Hepatocyte (in vitro differentiated cells): ENCODE data around the gene BRINP3. TPM values are rescaled to one million over a fixed set of nuclear protein-coding genes. Genes with fewer than 3 reads are reported as not detected.
A peak's percentile ranks its signal among the peaks of the same experiment; 100 is the strongest.

Source experiments
- DNase-seq: peaks from one replicate; pipeline ENCODE4 v3.0.0-alpha.2; 2016; ENCODE audit warnings: low spot score
- H2AFZ ChIP-seq: fragments of 200-600 bp; sonication (generic); 2 replicates; pipeline ENCODE4 v1.6.0; 2016; ENCODE audit warnings: antibody characterized with exemption, mild to moderate bottlenecking
- H3K27ac ChIP-seq: fragments of 200-600 bp; sonication (generic); 2 replicates; pipeline ENCODE4 v1.5.1; 2016; ENCODE audit warnings: mild to moderate bottlenecking
- H3K27me3 ChIP-seq: fragments of 200-600 bp; sonication (generic); 2 replicates; pipeline ENCODE4 v1.6.1; 2016
- H3K36me3 ChIP-seq: fragments of 200-600 bp; sonication (generic); replicated peaks from 2 replicates; pipeline ENCODE4 v1.5.1; 2016; ENCODE audit warnings: low read depth; ENCODE audit not compliant: insufficient read depth
- H3K4me1 ChIP-seq: fragments of 200-600 bp; sonication (generic); 2 replicates; pipeline ENCODE4 v1.5.1; 2016; ENCODE audit warnings: mild to moderate bottlenecking, moderate library complexity; ENCODE audit not compliant: insufficient read depth
- H3K4me2 ChIP-seq: fragments of 200-600 bp; sonication (generic); 2 replicates; pipeline ENCODE4 v1.6.0; 2016
- H3K4me3 ChIP-seq: fragments of 200-600 bp; sonication (generic); 2 replicates; pipeline ENCODE4 v1.5.1; 2016; ENCODE audit warnings: mild to moderate bottlenecking
- H3K79me2 ChIP-seq: fragments of 200-600 bp; sonication (generic); 2 replicates; pipeline ENCODE4 v1.6.0; 2017; ENCODE audit warnings: mild to moderate bottlenecking
- H3K9me2 ChIP-seq: fragments of 200-600 bp; sonication (generic); replicated peaks from 2 replicates; pipeline ENCODE4 v1.6.0; 2017; ENCODE audit warnings: mild to moderate bottlenecking; ENCODE audit not compliant: insufficient read depth
- H3K9me3 ChIP-seq: fragments of 200-600 bp; sonication (generic); 2 replicates; pipeline ENCODE4 v1.5.1; 2016; ENCODE audit warnings: low read depth, mild to moderate bottlenecking
- H4K20me1 ChIP-seq: fragments of 200-600 bp; sonication (generic); 2 replicates; pipeline ENCODE4 v1.6.0; 2016; ENCODE audit warnings: mild to moderate bottlenecking; ENCODE audit not compliant: insufficient read depth, poor library complexity, severe bottlenecking
- EZH2 ChIP-seq: fragments of 200-600 bp; sonication (generic); IDR thresholded peaks from 2 replicates; pipeline ENCODE4 v1.6.1; 2016; ENCODE audit warnings: antibody characterized with exemption, mild to moderate bottlenecking, borderline replicate concordance
- EZH2phosphoT487 ChIP-seq: fragments of 200-600 bp; sonication (generic); IDR thresholded peaks from one replicate; pipeline ENCODE4 v1.6.1; 2018; ENCODE audit warnings: antibody characterized with exemption, mild to moderate bottlenecking, low read depth, moderate library complexity; ENCODE audit not compliant: unreplicated experiment, severe bottlenecking
- WGBS: methylation state at CpG from one replicate; pipeline ENCODE4 v1.1.6; 2016; ENCODE audit warnings: low lambda C conversion rate; ENCODE audit errors: missing lambda C conversion rate; 5-methylcytosine and 5-hydroxymethylcytosine counted together
- polyA plus RNA-seq: library from polyadenylated mRNA; unstranded; fragments of >200 nt; fragmentation: Nextera tagmentation; extraction: Ambion mirVana; gene quantifications from 2 replicates; pipeline ENCODE4 v1.2.1, GENCODE V29; 2016
- total RNA-seq: library from RNA; depleted of rRNA; stranded (reverse); fragments of >200 nt; gene quantifications from 2 replicates; pipeline ENCODE4 v1.2.3, GENCODE V29; 2014
- TF ChIP-seq, protein P1 (sequence below): fragments of 200-600 bp; sonication (generic); IDR thresholded peaks from 2 replicates; pipeline ENCODE4 v1.5.1; 2016; ENCODE audit warnings: antibody characterized with exemption, mild to moderate bottlenecking; ENCODE audit not compliant: poor library complexity

The BRINP3 gene
- total and polyA plus RNA-seq, 2 experiments from 2014 or later = 15.3 to 37.9 TPM

DNA sequence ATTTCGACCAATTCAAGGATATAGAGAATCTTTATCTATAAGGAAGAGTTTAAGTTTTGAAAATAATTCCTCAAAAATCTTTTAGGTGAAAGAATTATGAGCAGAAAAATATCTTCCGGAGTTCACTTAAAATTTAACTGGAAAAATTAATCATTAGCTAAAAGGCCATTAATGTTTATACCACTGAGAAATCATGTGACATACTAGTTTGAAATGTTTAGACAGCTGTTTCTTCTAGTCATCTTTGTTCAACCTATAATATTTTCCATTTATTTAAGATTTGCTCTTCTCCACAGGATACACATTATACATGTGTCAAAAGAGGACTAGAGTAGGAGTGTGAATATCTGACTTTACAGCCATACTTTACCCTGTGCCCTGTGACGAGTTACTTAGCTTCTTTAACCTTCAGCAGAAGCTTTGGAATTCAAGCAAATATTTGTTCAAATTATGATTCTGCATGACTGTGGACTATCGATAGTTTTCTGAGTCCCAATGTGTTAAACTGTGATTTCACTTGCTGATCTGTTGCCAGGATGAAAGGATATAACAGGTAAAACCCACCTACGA, 374.8 kb downstream of the BRINP3 start:
- H4K20me1 ChIP-seq = no peaks in the 10 kb centered on the region
- TF ChIP-seq EZH2 (no peak), EZH2phosphoT487 (no peak)
- TF ChIP-seq, protein P1, sequence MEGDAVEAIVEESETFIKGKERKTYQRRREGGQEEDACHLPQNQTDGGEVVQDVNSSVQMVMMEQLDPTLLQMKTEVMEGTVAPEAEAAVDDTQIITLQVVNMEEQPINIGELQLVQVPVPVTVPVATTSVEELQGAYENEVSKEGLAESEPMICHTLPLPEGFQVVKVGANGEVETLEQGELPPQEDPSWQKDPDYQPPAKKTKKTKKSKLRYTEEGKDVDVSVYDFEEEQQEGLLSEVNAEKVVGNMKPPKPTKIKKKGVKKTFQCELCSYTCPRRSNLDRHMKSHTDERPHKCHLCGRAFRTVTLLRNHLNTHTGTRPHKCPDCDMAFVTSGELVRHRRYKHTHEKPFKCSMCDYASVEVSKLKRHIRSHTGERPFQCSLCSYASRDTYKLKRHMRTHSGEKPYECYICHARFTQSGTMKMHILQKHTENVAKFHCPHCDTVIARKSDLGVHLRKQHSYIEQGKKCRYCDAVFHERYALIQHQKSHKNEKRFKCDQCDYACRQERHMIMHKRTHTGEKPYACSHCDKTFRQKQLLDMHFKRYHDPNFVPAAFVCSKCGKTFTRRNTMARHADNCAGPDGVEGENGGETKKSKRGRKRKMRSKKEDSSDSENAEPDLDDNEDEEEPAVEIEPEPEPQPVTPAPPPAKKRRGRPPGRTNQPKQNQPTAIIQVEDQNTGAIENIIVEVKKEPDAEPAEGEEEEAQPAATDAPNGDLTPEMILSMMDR = no peak
- H3K27ac ChIP-seq = peak overlapping the region; percentile 84
- peaks cover 14% of the 10 kb centered on the region for H3K4me1 ChIP-seq
- no peaks in the 10 kb centered on the region for H3K9me2 ChIP-seq
- DNase-seq = no peak
- no peaks in the 10 kb centered on the region for H3K27me3 ChIP-seq
- no peaks in the 10 kb centered on the region for H3K79me2 ChIP-seq
- H3K4me2 ChIP-seq = peak overlapping the region; percentile 43
- H3K36me3 ChIP-seq = no peaks in the 10 kb centered on the region
- peak overlapping the region; percentile 19 for H2AFZ ChIP-seq
- H3K9me3 ChIP-seq = no peaks in the 10 kb centered on the region
- 60% methylated on average over 5 of the region's 5 CpGs for WGBS
- no peak overlapping the region for H3K4me3 ChIP-seq

DNA sequence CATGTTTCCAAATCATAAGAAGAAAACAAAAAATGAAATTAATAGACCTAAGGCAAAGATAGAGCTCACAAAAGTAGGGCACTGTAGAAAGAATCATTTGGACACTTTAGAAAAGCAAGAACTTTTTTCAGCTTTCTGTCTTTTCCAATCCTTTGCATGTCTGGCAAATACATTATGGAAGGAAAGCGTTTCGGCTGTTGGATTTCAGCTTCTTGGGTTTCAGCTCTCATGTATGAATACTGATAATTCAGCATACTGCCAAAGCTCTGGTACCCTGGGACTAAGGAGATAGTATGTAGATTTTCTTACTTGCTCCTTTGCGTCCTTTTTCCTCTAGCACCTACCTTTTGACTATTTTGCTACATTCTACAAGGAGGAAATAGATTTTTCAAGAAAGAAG, 375.9 kb downstream of the BRINP3 start:
- no peaks in the 10 kb centered on the region for H3K27me3 ChIP-seq
- H2AFZ ChIP-seq = no peak overlapping the region
- TF ChIP-seq, protein P1 = no peak
- TF ChIP-seq EZH2 = no peak
- no peak for TF ChIP-seq EZH2phosphoT487
- H3K36me3 ChIP-seq = no peaks in the 10 kb centered on the region
- peaks cover 14% of the 10 kb centered on the region for H3K4me1 ChIP-seq
- H4K20me1 ChIP-seq = no peaks in the 10 kb centered on the region
- no peak for DNase-seq
- no peak overlapping the region for H3K4me2 ChIP-seq
- H3K27ac ChIP-seq = peak overlapping the region; percentile 84
- no peak overlapping the region for H3K4me3 ChIP-seq
- no peaks in the 10 kb centered on the region for H3K9me3 ChIP-seq
- no peaks in the 10 kb centered on the region for H3K79me2 ChIP-seq
- no peaks in the 10 kb centered on the region for H3K9me2 ChIP-seq
- WGBS = 86% methylated on average over 3 of the region's 3 CpGs

DNA sequence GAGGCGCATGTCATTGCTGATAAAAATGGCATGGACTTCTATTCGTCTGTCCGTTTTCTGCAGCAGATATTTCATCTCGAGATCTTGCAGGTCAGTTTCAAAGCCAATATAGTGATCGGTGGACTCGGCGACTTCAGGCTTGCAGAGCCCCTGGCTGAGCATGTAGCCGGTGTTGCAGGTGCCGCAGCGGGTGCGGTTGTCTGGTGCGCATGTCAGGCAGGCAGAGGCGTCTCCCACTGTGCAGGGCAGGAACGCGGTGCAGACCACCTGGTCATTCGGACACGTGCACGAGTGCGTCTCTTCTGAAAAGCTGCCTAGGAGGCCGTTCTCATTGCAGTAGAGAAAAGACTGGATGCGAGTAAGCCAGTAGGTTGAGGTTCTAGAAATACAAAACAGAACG, 378.9 kb downstream of the BRINP3 start:
- Histone ChIP-seq H3K79me2 (no peaks in the 10 kb centered on the region), H3K9me2 (no peaks in the 10 kb centered on the region), H3K36me3 (no peaks in the 10 kb centered on the region), H3K27ac (no peak overlapping the region), H3K4me1 (peaks cover 5% of the 10 kb centered on the region), H3K4me3 (no peak overlapping the region), H3K27me3 (no peaks in the 10 kb centered on the region), H2AFZ (no peak overlapping the region), H4K20me1 (no peaks in the 10 kb centered on the region), H3K4me2 (no peak overlapping the region), H3K9me3 (no peaks in the 10 kb centered on the region)
- 96% methylated on average over 22 of the region's 22 CpGs for WGBS
- DNase-seq = no peak
- no peak for TF ChIP-seq EZH2phosphoT487
- TF ChIP-seq EZH2 = no peak
- TF ChIP-seq, protein P1 = no peak

DNA sequence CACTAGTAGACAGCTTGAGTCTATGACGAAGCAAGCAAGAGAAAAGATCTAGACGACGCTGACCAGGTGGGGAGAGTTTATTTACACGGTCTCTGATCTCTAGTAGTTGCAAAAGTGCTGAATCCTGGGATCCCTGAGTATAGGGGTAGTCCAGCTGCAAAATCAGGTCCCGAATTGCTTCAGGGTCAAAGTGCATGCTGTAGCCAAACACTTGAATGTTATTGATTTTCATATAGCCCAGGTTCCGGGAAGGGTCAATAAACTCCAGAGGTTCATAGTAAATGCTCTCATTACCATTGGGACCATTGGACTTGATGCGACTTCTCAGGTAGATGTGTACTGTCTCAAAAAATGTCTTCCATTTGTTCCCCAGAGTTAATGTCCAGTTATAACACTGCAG, 379.6 kb downstream of the BRINP3 start:
- Histone ChIP-seq H3K9me3 (no peaks in the 10 kb centered on the region), H2AFZ (no peak overlapping the region), H3K79me2 (no peaks in the 10 kb centered on the region), H3K36me3 (no peaks in the 10 kb centered on the region), H3K4me3 (no peak overlapping the region), H4K20me1 (no peaks in the 10 kb centered on the region), H3K4me1 (no peaks in the 10 kb centered on the region), H3K4me2 (no peak overlapping the region), H3K27me3 (no peaks in the 10 kb centered on the region), H3K27ac (no peak overlapping the region), H3K9me2 (no peaks in the 10 kb centered on the region)
- TF ChIP-seq, protein P1 = no peak
- TF ChIP-seq EZH2phosphoT487 = no peak
- TF ChIP-seq EZH2 = no peak
- no peak for DNase-seq
- 86% methylated on average over 7 of the region's 7 CpGs for WGBS
